ENCODE measurements around the gene TMEM170A. TPM values are rescaled to one million over a fixed set of nuclear protein-coding genes. Genes with fewer than 3 reads are reported as not detected.

The TMEM170A gene
- total and polyA plus RNA-seq, 2 of the 13 experiments (the other 11 are each of a cell fraction or from before 2014, with no cell fraction given) = 35.7 to 39.7 TPM

DNA sequence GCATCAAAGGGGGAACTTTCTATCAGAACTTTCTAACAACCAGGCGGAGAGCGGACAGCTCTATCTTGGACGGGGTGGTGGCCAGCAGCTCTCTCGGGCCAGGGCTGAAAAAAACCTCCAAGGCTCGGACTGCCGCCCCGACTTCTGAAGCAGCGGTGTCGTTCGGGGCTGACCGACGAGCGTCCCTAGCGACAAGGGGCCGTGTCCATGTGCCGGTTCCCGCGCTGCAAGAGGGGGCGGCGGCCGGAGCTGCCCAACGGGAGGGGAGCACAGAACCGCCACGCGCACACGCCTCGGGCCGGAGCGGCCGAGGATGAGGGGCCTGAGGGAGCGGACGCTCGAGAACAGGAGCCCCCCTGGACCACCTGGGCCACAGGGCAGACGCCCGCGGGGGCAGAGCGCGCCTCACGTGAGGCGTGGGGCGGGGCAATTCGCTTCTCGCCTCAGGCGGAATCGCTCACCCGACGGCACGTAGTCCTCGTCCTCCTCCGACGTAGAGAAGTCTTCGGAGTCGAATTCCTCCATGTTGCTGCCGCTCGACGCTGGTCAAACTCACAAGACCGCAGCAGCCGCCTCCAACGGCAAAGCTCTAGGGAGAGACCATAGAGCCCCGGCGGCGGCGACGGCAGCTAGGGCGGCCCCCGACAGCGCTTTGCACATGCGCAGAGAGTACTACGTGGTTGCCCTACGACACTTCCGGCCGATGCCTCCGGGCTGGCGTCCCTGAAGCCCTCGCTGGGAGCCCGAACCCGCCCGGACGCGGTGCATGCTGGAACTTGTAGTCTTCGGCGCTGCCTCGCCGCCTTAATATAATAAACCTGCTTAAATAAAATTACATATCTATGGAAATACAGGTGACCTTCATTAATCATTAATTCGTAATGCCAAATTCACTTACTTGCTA lies 31.4 kb downstream of the TMEM170A start, which contains the start of gene CFDP1 (continued):
- TF ChIP-seq MIER3 (CRISPR knock-in tag; IDR thresholded peaks at IDR 0.05; ENCODE audit: borderline replicate concordance) (peak; percentile 24), PCBP1 (IDR thresholded peaks at IDR 0.05; ENCODE audit: borderline replicate concordance, low read depth, low read length) (peak; percentile 54; the same call in 1 of the 2 replicates), ZNF350 (CRISPR knock-in tag; IDR thresholded peaks at IDR 0.05; ENCODE audit: borderline replicate concordance, low read depth) (peak; percentile 95), FIP1L1 (IDR thresholded peaks at IDR 0.05; ENCODE audit: borderline replicate concordance, insufficient read depth, low read depth, low read length) (0 out of 2 replicates have a peak, but pooled peaks have one; percentile 33), ZNF780A (CRISPR knock-in tag; IDR thresholded peaks at IDR 0.05) (no peak), NAIF1 (CRISPR knock-in tag; IDR thresholded peaks at IDR 0.05; ENCODE audit: borderline replicate concordance) (no peak; the same call in 1 of the 2 replicates), ZNF343 (CRISPR knock-in tag; IDR thresholded peaks at IDR 0.05) (peak; percentile 94), ZSCAN9 (CRISPR knock-in tag; IDR thresholded peaks at IDR 0.05; ENCODE audit: borderline replicate concordance) (peak; percentile 89; the same call in 1 of the 2 replicates)
- TF ChIP-seq, protein P1, sequence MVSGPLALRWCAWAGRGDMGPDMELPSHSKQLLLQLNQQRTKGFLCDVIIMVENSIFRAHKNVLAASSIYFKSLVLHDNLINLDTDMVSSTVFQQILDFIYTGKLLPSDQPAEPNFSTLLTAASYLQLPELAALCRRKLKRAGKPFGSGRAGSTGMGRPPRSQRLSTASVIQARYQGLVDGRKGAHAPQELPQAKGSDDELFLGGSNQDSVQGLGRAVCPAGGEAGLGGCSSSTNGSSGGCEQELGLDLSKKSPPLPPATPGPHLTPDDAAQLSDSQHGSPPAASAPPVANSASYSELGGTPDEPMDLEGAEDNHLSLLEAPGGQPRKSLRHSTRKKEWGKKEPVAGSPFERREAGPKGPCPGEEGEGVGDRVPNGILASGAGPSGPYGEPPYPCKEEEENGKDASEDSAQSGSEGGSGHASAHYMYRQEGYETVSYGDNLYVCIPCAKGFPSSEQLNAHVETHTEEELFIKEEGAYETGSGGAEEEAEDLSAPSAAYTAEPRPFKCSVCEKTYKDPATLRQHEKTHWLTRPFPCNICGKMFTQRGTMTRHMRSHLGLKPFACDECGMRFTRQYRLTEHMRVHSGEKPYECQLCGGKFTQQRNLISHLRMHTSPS (CRISPR knock-in tag; IDR thresholded peaks at IDR 0.05; ENCODE audit: low read depth) = 0 out of 2 replicates have a peak, but pooled peaks have one; percentile 41
- TF ChIP-seq, protein P2, sequence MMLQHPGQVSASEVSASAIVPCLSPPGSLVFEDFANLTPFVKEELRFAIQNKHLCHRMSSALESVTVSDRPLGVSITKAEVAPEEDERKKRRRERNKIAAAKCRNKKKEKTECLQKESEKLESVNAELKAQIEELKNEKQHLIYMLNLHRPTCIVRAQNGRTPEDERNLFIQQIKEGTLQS (CRISPR knock-in tag; IDR thresholded peaks at IDR 0.05) = no peak; the same call in 1 of the 2 replicates
- TF ChIP-seq, protein P3, sequence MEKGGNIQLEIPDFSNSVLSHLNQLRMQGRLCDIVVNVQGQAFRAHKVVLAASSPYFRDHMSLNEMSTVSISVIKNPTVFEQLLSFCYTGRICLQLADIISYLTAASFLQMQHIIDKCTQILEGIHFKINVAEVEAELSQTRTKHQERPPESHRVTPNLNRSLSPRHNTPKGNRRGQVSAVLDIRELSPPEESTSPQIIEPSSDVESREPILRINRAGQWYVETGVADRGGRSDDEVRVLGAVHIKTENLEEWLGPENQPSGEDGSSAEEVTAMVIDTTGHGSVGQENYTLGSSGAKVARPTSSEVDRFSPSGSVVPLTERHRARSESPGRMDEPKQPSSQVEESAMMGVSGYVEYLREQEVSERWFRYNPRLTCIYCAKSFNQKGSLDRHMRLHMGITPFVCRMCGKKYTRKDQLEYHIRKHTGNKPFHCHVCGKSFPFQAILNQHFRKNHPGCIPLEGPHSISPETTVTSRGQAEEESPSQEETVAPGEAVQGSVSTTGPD (CRISPR knock-in tag; IDR thresholded peaks at IDR 0.05) = no peak
- TF ChIP-seq, protein P4, sequence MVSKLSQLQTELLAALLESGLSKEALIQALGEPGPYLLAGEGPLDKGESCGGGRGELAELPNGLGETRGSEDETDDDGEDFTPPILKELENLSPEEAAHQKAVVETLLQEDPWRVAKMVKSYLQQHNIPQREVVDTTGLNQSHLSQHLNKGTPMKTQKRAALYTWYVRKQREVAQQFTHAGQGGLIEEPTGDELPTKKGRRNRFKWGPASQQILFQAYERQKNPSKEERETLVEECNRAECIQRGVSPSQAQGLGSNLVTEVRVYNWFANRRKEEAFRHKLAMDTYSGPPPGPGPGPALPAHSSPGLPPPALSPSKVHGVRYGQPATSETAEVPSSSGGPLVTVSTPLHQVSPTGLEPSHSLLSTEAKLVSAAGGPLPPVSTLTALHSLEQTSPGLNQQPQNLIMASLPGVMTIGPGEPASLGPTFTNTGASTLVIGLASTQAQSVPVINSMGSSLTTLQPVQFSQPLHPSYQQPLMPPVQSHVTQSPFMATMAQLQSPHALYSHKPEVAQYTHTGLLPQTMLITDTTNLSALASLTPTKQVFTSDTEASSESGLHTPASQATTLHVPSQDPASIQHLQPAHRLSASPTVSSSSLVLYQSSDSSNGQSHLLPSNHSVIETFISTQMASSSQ (IDR thresholded peaks at IDR 0.05; ENCODE audit: low read depth) = no peak
- TF ChIP-seq, protein P4 (CRISPR knock-in tag; IDR thresholded peaks at IDR 0.05; ENCODE audit: borderline replicate concordance) = peak; percentile 80; the same call in 1 of the 2 replicates
- TF ChIP-seq, protein P5, sequence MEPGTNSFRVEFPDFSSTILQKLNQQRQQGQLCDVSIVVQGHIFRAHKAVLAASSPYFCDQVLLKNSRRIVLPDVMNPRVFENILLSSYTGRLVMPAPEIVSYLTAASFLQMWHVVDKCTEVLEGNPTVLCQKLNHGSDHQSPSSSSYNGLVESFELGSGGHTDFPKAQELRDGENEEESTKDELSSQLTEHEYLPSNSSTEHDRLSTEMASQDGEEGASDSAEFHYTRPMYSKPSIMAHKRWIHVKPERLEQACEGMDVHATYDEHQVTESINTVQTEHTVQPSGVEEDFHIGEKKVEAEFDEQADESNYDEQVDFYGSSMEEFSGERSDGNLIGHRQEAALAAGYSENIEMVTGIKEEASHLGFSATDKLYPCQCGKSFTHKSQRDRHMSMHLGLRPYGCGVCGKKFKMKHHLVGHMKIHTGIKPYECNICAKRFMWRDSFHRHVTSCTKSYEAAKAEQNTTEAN (CRISPR knock-in tag; conservative IDR thresholded peaks at IDR 0.05) = peak; percentile 91
- TF ChIP-seq, protein P6, sequence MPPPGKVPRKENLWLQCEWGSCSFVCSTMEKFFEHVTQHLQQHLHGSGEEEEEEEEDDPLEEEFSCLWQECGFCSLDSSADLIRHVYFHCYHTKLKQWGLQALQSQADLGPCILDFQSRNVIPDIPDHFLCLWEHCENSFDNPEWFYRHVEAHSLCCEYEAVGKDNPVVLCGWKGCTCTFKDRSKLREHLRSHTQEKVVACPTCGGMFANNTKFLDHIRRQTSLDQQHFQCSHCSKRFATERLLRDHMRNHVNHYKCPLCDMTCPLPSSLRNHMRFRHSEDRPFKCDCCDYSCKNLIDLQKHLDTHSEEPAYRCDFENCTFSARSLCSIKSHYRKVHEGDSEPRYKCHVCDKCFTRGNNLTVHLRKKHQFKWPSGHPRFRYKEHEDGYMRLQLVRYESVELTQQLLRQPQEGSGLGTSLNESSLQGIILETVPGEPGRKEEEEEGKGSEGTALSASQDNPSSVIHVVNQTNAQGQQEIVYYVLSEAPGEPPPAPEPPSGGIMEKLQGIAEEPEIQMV (CRISPR knock-in tag; IDR thresholded peaks at IDR 0.05; ENCODE audit: low read depth) = peak; percentile 95
